ENCODE data around the gene TCP11.
A peak's percentile ranks its signal among the peaks of the same experiment; 100 is the strongest.
"Not testable (repeated sequence)": the region's sequence is repeated elsewhere in the genome, so short reads cannot be mapped to it uniquely, and the experiment has no call there.

Gene TCP11

DNA sequence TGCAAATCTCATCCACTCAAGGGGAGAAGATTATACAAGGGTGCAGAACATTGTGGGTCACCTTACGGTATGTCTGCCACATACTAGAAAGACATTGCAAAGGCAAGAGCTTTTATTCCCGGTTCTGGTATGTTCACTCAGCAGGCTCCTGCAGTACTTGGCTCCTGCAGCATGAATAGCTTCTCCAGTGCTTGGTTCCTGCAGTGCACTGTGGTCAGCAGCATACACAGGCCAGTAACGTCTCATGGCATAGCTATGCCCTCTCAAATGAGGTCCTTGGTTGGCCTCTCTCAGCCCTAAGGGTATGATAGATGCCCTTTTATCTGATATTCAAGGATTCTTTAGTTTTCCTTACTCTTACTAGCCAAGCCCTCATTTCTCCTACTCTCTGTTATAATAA, 12.6 kb downstream of the TCP11 start:
- peak; percentile 24 for DNase-seq (ENCODE audit: low read depth, low spot score)
- TF ChIP-seq, protein P1, sequence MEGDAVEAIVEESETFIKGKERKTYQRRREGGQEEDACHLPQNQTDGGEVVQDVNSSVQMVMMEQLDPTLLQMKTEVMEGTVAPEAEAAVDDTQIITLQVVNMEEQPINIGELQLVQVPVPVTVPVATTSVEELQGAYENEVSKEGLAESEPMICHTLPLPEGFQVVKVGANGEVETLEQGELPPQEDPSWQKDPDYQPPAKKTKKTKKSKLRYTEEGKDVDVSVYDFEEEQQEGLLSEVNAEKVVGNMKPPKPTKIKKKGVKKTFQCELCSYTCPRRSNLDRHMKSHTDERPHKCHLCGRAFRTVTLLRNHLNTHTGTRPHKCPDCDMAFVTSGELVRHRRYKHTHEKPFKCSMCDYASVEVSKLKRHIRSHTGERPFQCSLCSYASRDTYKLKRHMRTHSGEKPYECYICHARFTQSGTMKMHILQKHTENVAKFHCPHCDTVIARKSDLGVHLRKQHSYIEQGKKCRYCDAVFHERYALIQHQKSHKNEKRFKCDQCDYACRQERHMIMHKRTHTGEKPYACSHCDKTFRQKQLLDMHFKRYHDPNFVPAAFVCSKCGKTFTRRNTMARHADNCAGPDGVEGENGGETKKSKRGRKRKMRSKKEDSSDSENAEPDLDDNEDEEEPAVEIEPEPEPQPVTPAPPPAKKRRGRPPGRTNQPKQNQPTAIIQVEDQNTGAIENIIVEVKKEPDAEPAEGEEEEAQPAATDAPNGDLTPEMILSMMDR (IDR thresholded peaks at IDR 0.05; ENCODE audit: insufficient read depth, low read length, missing control alignments): no peak
- ChIA-PET CTCF (interaction anchor here (0.9 to 4.0 kb wide), 6 partner anchors 9 to 142 kb away, joined by 3 to 39 read pairs (median 4); no protein-coding TSS in a partner anchor), POLR2A (interaction anchor here (0.9 kb wide), 1 partner anchor 11 kb away, joined by 3 read pairs; no protein-coding TSS in a partner anchor)
- no peak overlapping the region for H3K4me3 ChIP-seq (ENCODE audit: low read depth, low read length)

DNA sequence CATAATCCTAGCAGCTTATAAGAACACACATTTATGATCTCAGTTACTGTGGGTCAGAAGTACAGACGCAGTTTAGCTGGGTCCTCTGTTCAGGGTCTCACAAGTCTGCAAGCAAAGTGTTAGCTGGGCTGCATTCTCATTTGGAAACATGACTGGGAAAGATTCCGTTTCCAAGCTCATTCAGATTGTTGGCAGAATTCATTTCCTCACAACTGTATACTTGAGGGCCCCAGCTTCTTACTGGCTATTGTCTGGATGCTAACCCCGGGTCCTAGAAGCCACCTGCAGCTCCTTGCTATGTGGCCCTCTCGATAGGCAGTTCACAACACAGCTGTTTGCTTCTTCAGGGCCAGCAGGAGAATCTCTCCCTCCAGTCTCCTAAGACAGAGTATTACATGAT, 13.1 kb downstream of the TCP11 start:
- CTCF ChIA-PET: interaction anchor here (0.9 to 4.0 kb wide), 7 partner anchors 9 to 141 kb away, joined by 3 to 39 read pairs (median 3); no protein-coding TSS in a partner anchor
- TF ChIP-seq, protein P1 (IDR thresholded peaks at IDR 0.05; ENCODE audit: insufficient read depth, low read length, missing control alignments): no peak
- H3K4me3 ChIP-seq (ENCODE audit: low read depth, low read length): no peak overlapping the region
- DNase-seq (ENCODE audit: low read depth, low spot score): no peak
- POLR2A ChIA-PET: interaction anchor here (0.6 to 0.9 kb wide), 2 partner anchors 11 to 47 kb away, joined by 3 read pairs; no protein-coding TSS in a partner anchor

DNA sequence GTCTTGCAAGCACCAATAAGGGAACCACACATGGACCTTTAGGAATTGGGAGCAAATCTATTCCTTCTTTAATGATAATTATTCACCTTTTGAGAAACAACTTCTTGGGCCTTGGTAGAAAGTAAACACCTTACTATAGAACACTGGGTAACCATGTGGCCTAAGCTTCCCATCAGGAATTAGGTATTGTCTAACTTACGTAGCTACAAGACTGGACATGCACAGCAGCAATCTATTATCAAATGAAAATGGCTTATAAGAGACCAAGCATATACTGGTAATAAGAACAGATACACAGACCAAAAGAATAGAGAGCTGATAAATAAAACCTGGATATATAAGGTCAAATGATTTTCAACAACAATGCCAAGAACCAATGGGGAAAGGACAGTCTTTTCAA, 16.8 kb downstream of the TCP11 start:
- no peak for DNase-seq (ENCODE audit: low read depth, low spot score)
- TF ChIP-seq, protein P1 (IDR thresholded peaks at IDR 0.05; ENCODE audit: insufficient read depth, low read length, missing control alignments): no peak
- no peak overlapping the region for H3K4me3 ChIP-seq (ENCODE audit: low read depth, low read length)
- ChIA-PET CTCF (interaction anchor here (1.7 kb wide), 1 partner anchor 138 kb away, joined by 6 read pairs; no protein-coding TSS in a partner anchor), POLR2A (no interaction called here)

DNA sequence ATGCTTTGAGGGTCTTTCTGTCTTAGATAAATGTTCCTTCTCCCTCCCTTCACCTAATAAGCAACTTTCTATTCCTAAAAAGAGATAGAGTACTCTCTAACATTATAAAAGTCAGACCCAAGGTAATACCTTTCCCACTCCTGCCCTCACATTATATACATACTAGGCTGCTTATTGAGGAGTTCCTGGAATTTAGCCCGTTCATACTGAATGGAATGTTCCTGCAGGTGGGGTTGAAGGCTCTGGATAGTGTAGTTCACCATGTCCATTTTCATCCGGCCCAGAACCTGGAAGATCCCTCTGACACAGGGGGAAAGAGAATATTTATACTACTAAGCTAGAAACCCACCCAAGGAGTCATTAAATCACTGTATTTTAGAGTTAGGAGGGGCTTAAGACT, 20.4 kb downstream of the TCP11 start:
- no peak for DNase-seq (ENCODE audit: low read depth, low spot score)
- POLR2A ChIA-PET: no interaction called here
- CTCF ChIA-PET: interaction anchor here (0.7 to 1.5 kb wide), 2 partner anchors 17 to 134 kb away, joined by 3 to 4 read pairs; no protein-coding TSS in a partner anchor
- TF ChIP-seq, protein P1 (IDR thresholded peaks at IDR 0.05; ENCODE audit: insufficient read depth, low read length, missing control alignments): no peak
- H3K4me3 ChIP-seq (ENCODE audit: low read depth, low read length): no peak overlapping the region

DNA sequence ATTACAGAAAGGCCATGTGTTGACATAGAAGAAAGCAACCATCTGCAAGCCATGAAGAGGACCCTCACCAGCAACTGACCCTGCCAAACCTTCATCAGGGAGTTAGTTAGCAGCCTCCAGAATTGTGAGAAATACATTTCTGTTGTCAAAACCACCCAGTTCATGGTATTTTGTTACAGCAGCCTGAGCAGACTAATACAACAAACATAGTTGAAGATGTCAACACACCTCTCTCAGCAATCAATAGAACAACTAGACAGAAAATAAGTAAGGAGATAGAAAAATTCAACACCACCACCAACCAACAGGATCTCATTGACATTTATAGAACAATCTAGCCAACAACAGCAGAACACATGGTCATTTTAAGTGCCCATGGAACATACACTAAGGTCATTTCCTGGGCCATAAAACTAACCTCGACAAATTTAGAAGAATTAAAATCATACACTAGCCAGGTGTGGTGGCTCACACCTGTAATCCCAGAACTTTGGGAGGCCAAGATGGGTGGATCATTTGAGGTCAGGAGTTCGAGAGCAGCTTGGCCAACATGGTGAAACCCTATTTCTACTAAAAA, 32.7 kb downstream of the TCP11 start:
- POLR2A ChIA-PET: no interaction called here
- CTCF ChIA-PET: interaction anchor here (1.2 to 2.6 kb wide), 2 partner anchors 122 to 124 kb away, joined by 3 to 8 read pairs; no protein-coding TSS in a partner anchor
- no peak overlapping the region for H3K4me3 ChIP-seq (ENCODE audit: low read depth, low read length)
- no peak for DNase-seq (ENCODE audit: low read depth, low spot score)
- TF ChIP-seq, protein P1 (IDR thresholded peaks at IDR 0.05; ENCODE audit: insufficient read depth, low read length, missing control alignments): no peak

DNA sequence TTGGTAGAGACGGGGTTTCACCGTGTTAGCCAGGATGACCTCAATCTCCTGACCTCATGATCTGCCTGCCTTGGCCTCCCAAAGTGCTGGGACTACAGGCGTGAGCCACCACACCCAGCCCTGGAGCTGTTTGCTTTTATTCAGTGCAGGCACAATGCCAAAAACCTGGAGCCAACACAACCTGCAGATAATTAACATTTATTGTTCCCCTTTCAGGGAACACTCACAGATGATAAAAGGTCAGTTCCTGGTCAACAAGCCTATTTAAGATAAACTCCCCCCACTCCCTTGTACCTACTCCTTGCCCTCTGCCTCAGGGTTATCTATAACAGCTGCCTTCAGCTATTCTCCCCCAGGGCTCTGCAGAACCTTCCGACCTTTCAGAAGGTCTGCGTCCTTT, 33.4 kb downstream of the TCP11 start:
- CTCF ChIA-PET: interaction anchor here (1.2 to 2.6 kb wide), 2 partner anchors 121 to 123 kb away, joined by 3 to 8 read pairs; no protein-coding TSS in a partner anchor
- DNase-seq (ENCODE audit: low read depth, low spot score); H3K4me3 ChIP-seq (ENCODE audit: low read depth, low read length); POLR2A ChIA-PET: not testable (repeated sequence)

DNA sequence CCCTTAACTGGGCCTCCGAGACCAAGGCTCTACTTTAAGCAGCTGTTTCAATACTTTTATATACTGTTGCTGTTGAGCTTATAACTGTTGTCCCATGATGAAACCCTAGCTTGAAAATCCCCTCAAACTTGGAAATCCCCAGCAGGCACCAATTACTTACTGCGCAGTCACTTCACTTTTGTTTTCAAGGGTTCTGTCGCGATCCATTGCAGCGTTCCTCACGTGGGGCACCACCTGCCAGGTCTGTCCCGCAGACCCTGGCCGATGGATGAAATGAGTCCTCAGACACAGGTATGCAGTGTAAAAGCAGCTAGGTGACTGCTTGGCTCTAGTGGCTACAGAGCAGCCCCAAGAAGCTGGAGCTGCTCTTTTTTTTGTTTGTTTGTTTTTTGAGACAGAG, 33.9 kb downstream of the TCP11 start:
- H3K4me3 ChIP-seq (ENCODE audit: low read depth, low read length); POLR2A ChIA-PET; DNase-seq (ENCODE audit: low read depth, low spot score): not testable (repeated sequence)
- CTCF ChIA-PET: interaction anchor here (1.0 to 2.6 kb wide), 2 partner anchors 120 to 134 kb away, joined by 3 to 8 read pairs; no protein-coding TSS in a partner anchor

DNA sequence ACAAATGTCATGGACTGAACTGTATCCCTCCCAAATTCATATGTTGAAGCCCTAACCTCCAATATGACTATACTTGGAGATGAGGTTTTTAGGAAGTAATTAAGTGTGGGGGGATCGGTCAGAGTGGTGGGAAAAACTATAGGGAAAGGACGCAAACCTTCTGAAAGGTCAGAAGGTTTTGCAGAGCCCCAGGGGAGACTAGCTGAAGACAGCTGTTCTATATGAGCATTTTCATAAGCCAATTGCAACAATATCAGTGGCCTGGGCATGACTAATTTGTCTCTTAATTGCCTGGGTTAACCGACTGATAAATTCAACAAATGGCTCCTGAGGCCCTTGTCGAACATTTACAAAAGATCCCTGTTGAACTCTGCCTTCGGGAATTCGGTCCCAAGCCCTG, 35.1 kb downstream of the TCP11 start:
- CTCF ChIA-PET: interaction anchor here (1.2 to 1.3 kb wide), 2 partner anchors 119 to 135 kb away, joined by 3 read pairs; no protein-coding TSS in a partner anchor
- H3K4me3 ChIP-seq (ENCODE audit: low read depth, low read length); DNase-seq (ENCODE audit: low read depth, low spot score); POLR2A ChIA-PET: not testable (repeated sequence)

Data from AG04449 (cell line).